ENCODE measurements around the gene SAMD14.

- no peak for TF ChIP-seq CTCF (IDR thresholded peaks at IDR 0.05)
- no peak for TF ChIP-seq POLR2A (IDR thresholded peaks at IDR 0.05)
Measured at GRCh38 chr17:50070908-50071680, 58.9 kb downstream of the SAMD14 start.
